Adipocyte (in vitro differentiated cells): ENCODE results near the gene COL1A1.

Experiments used
- DNase-seq: peaks from one replicate; pipeline ENCODE4 v3.0.0-alpha.2; 2015; ENCODE audit warnings: low read depth
- H3K27me3 ChIP-seq: replicated peaks from 2 replicates; pipeline ENCODE4 v1.7.0; 2013; ENCODE audit warnings: mild to moderate bottlenecking, low read length, moderate library complexity; ENCODE audit not compliant: control insufficient read depth, insufficient read depth
- H3K36me3 ChIP-seq: 2 replicates; pipeline ENCODE4 v1.7.0; 2013; ENCODE audit warnings: low read length, mild to moderate bottlenecking, moderate library complexity; ENCODE audit not compliant: control insufficient read depth, insufficient read depth, severe bottlenecking
- H3K4me1 ChIP-seq: 2 replicates; pipeline ENCODE4 v1.7.0; 2013; ENCODE audit warnings: mild to moderate bottlenecking, low read length, moderate library complexity; ENCODE audit not compliant: control insufficient read depth, insufficient read depth
- H3K4me3 ChIP-seq: 2 replicates; pipeline ENCODE4 v1.7.0; 2013; ENCODE audit warnings: mild to moderate bottlenecking, low read length, moderate library complexity
- H3K9ac ChIP-seq: 2 replicates; pipeline ENCODE4 v1.7.0; 2013; ENCODE audit warnings: mild to moderate bottlenecking, low read length, moderate library complexity
- H3K9me3 ChIP-seq: 2 replicates; pipeline ENCODE4 v1.7.0; 2013; ENCODE audit warnings: mild to moderate bottlenecking, low read length, moderate library complexity; ENCODE audit not compliant: control insufficient read depth

Gene COL1A1

GRCh38 chr17:50172936-50173334 is 28.5 kb downstream of the COL1A1 start:
- no peaks in the 10 kb centered on the region for H3K9me3 ChIP-seq
- peak overlapping the region; percentile 14 for H3K4me3 ChIP-seq
- H3K36me3 ChIP-seq, result no peaks in the 10 kb centered on the region
- no peaks in the 10 kb centered on the region for H3K27me3 ChIP-seq
- peak overlapping the region; percentile 75 for H3K9ac ChIP-seq
- DNase-seq, result no peak
- peaks cover 40% of the 10 kb centered on the region for H3K4me1 ChIP-seq

GRCh38 chr17:50172130-50172529 is 29.3 kb downstream of the COL1A1 start:
- Histone ChIP-seq H3K4me3 (no peak overlapping the region), H3K27me3 (no peaks in the 10 kb centered on the region), H3K9ac (no peak overlapping the region), H3K9me3 (no peaks in the 10 kb centered on the region), H3K36me3 (no peaks in the 10 kb centered on the region), H3K4me1 (peaks cover 32% of the 10 kb centered on the region)
- no peak for DNase-seq

- Histone ChIP-seq H3K4me3 (no peak overlapping the region), H3K27me3 (no peaks in the 10 kb centered on the region), H3K4me1 (peaks cover 26% of the 10 kb centered on the region), H3K9ac (no peak overlapping the region), H3K9me3 (no peaks in the 10 kb centered on the region), H3K36me3 (no peaks in the 10 kb centered on the region)
- no peak for DNase-seq
Observed at GRCh38 chr17:50171371-50172071, 29.9 kb downstream of the COL1A1 start.

GRCh38 chr17:50170662-50171370 is 30.6 kb downstream of the COL1A1 start:
- Histone ChIP-seq H3K9ac (no peak overlapping the region), H3K4me3 (no peak overlapping the region), H3K9me3 (no peaks in the 10 kb centered on the region), H3K36me3 (no peaks in the 10 kb centered on the region), H3K4me1 (peaks cover 28% of the 10 kb centered on the region), H3K27me3 (no peaks in the 10 kb centered on the region)
- no peak for DNase-seq

GRCh38 chr17:50169881-50170459 is 31.5 kb downstream of the COL1A1 start:
- no peaks in the 10 kb centered on the region for H3K36me3 ChIP-seq
- DNase-seq, result no peak
- no peaks in the 10 kb centered on the region for H3K9me3 ChIP-seq
- no peak overlapping the region for H3K4me3 ChIP-seq
- no peaks in the 10 kb centered on the region for H3K27me3 ChIP-seq
- peaks cover 24% of the 10 kb centered on the region for H3K4me1 ChIP-seq
- no peak overlapping the region for H3K9ac ChIP-seq

- Histone ChIP-seq H3K4me3 (no peak overlapping the region), H3K9ac (peak overlapping the region; percentile 19), H3K27me3 (no peaks in the 10 kb centered on the region), H3K9me3 (no peaks in the 10 kb centered on the region), H3K4me1 (peaks cover 24% of the 10 kb centered on the region), H3K36me3 (no peaks in the 10 kb centered on the region)
- peak; percentile 78 for DNase-seq
Observed at GRCh38 chr17:50169121-50169764, 32.2 kb downstream of the COL1A1 start.

- H3K4me1 ChIP-seq, result peaks cover 16% of the 10 kb centered on the region
- no peak for DNase-seq
- no peaks in the 10 kb centered on the region for H3K27me3 ChIP-seq
- no peaks in the 10 kb centered on the region for H3K9me3 ChIP-seq
- no peak overlapping the region for H3K9ac ChIP-seq
- H3K36me3 ChIP-seq, result no peaks in the 10 kb centered on the region
- no peak overlapping the region for H3K4me3 ChIP-seq
Observed at GRCh38 chr17:50168319-50168718, 33.1 kb downstream of the COL1A1 start.

- H3K36me3 ChIP-seq, result no peaks in the 10 kb centered on the region
- peaks cover 7% of the 10 kb centered on the region for H3K4me1 ChIP-seq
- H3K9ac ChIP-seq, result no peak overlapping the region
- no peak overlapping the region for H3K4me3 ChIP-seq
- no peak for DNase-seq
- no peaks in the 10 kb centered on the region for H3K9me3 ChIP-seq
- H3K27me3 ChIP-seq, result no peaks in the 10 kb centered on the region
Observed at GRCh38 chr17:50167371-50167770, 34.1 kb downstream of the COL1A1 start.

- Histone ChIP-seq H3K9me3 (no peaks in the 10 kb centered on the region), H3K9ac (peak overlapping the region; percentile 57), H3K27me3 (no peaks in the 10 kb centered on the region), H3K36me3 (no peaks in the 10 kb centered on the region), H3K4me3 (no peak overlapping the region), H3K4me1 (peaks cover 8% of the 10 kb centered on the region)
- DNase-seq, result no peak
Observed at GRCh38 chr17:50166518-50167181, 34.8 kb downstream of the COL1A1 start.

- H3K36me3 ChIP-seq, result no peaks in the 10 kb centered on the region
- DNase-seq, result no peak
Observed at GRCh38 chr17:50165867-50166517, 35.4 kb downstream of the COL1A1 start, which contains the start of gene SGCA. Gene SGCA (plus strand): TSS chr17:50166005. CDS start chr17:50166041, 36 bp downstream.

More at GRCh38 chr17:50165867-50166517, 35.4 kb downstream of the COL1A1 start, which contains the start of gene SGCA:
- H3K4me3 ChIP-seq, result no peak within 1 kb of the TSS
- H3K9me3 ChIP-seq, result no peaks in the 10 kb centered on the region
- H3K4me1 ChIP-seq, result peaks cover 12% of the 10 kb centered on the region
- H3K9ac ChIP-seq, result peak within 1 kb of the TSS; percentile 57
- no peaks in the 10 kb centered on the region for H3K27me3 ChIP-seq
